DMS79 treated with DMSO at 0.1 percent for 48 hours (cell line): Measurements from ENCODE around the gene RHOBTB3.
"Not testable (repeated sequence)": the region's sequence is repeated elsewhere in the genome, so short reads cannot be mapped to it uniquely, and the experiment has no call there.

ENCODE experiments used
- DNase-seq: peaks from one replicate; lab custom pipeline; 2025; lab: John Stamatoyannopoulos, UW

RHOBTB3 gene

GRCh38 chr5:95730730-95731570 is at the start of gene RHOBTB3:
Gene RHOBTB3 (plus strand): TSS chr5:95731336. CDS start chr5:95731683, 347 bp downstream.
- DNase-seq: peak; percentile 81

GRCh38 chr5:95682891-95683290 is 48.2 kb upstream of the RHOBTB3 start, which contains the start of gene SPATA9:
Gene SPATA9 (minus strand): TSS chr5:95682991. CDS start chr5:95682854, 137 bp downstream.
- no peak for DNase-seq

- no peak for DNase-seq
Measured at GRCh38 chr5:95684361-95684760, 46.8 kb upstream of the RHOBTB3 start.

GRCh38 chr5:95686651-95687050 is 44.5 kb upstream of the RHOBTB3 start:
- DNase-seq: no peak

- DNase-seq: no peak
Measured at GRCh38 chr5:95689680-95690079, 41.5 kb upstream of the RHOBTB3 start.

GRCh38 chr5:95690333-95690732 is 40.8 kb upstream of the RHOBTB3 start:
- DNase-seq: no peak

- DNase-seq: peak; percentile 29
Measured at GRCh38 chr5:95697781-95698681, 33.1 kb upstream of the RHOBTB3 start.

- DNase-seq: no peak
Measured at GRCh38 chr5:95699337-95699736, 31.8 kb upstream of the RHOBTB3 start.

- DNase-seq: no peak
Measured at GRCh38 chr5:95701074-95701473, 30.1 kb upstream of the RHOBTB3 start.

- DNase-seq: no peak
Measured at GRCh38 chr5:95704150-95704549, 27.0 kb upstream of the RHOBTB3 start.

GRCh38 chr5:95706196-95706595 is 24.9 kb upstream of the RHOBTB3 start:
- DNase-seq: not testable (repeated sequence)

GRCh38 chr5:95707055-95707454 is 24.1 kb upstream of the RHOBTB3 start:
- DNase-seq: no peak

GRCh38 chr5:95707534-95708188 is 23.5 kb upstream of the RHOBTB3 start:
- not testable (repeated sequence) for DNase-seq

- no peak for DNase-seq
Measured at GRCh38 chr5:95708876-95709275, 22.3 kb upstream of the RHOBTB3 start.

- peak; percentile 59 for DNase-seq
Measured at GRCh38 chr5:95709967-95710650, 21.0 kb upstream of the RHOBTB3 start.

- peak; percentile 93 for DNase-seq
Measured at GRCh38 chr5:95710651-95711500, 20.3 kb upstream of the RHOBTB3 start.

- peak; percentile 73 for DNase-seq
Measured at GRCh38 chr5:95711501-95712346, 19.4 kb upstream of the RHOBTB3 start.

- DNase-seq: peak; percentile 64
Measured at GRCh38 chr5:95712347-95712958, 18.7 kb upstream of the RHOBTB3 start.

GRCh38 chr5:95713246-95713645 is 17.9 kb upstream of the RHOBTB3 start:
- DNase-seq: not testable (repeated sequence)
